ENCODE data around the gene LENG1.

Gene LENG1

DNA sequence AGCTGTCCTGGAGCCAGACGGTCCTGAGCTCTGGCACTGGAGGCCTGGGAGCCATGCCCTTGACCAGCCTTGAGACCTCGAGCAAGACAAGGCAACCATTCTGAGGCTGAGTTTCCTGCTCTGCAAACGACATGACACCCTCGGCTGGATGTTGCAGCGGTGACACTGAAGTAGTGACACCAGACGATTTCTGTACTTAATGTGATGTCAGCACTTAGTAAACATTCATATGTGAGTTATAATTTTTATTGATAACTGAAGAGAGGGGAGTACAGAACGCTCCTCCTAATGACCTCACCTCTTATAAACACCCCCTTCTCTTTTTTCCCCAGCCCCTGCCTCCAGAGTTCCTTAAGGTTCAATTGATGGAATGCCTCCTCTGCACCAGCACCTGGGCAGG is 51.0 kb downstream of the LENG1 start:
- no peak for DNase-seq (ENCODE audit: low read depth)

DNA sequence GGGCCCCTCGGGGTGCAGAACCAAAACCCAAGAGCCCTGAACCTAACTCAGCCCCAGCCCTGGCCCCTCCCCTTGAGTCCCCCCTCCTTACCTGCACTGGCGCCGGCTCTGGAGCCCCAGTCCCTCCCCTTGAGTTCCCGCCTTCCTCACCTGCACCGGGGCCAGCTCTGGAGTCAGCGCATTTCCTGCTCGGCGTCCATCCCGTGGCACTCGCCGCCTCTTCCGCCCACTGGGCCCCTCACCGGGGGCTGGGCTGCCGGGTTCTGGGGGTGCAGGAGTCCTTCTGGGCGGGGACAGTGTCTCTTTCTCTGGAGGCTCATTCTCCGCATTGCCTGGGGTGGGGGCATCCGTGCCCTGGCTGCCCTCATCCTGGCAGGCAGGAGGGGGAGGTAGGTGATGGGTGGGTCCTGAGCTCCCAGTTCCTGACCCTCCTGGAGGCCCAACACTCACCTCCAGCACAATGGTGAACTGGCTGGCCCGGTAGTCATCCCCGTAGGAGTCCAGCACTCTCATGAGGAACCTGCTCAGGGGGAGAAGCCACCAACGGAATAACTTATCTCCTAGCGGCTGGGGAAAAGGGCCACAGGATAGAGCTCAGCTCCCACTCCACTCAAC is 51.5 kb downstream of the LENG1 start:
- DNase-seq (ENCODE audit: low read depth): no peak

DNA sequence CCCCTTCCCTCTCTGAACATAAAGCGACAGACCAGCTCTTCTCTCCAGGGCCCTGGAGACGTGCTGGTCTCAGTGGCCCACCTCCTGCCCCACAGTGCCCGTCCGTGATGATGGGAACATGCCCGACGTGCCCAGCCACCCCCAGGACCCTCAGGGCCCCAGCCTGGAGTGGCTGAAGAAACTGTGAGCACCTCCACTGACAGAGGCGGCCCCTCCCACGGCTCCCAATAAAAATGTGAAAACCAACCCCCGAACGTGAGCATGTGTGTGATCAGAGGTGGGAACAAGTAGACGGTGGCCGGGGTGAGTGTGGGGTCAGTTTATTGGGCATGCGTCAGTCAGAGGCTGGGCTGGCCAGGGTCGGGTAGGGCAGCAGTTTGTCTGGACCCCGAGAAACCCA is 52.8 kb downstream of the LENG1 start:
- no peak for DNase-seq (ENCODE audit: low read depth)

DNA sequence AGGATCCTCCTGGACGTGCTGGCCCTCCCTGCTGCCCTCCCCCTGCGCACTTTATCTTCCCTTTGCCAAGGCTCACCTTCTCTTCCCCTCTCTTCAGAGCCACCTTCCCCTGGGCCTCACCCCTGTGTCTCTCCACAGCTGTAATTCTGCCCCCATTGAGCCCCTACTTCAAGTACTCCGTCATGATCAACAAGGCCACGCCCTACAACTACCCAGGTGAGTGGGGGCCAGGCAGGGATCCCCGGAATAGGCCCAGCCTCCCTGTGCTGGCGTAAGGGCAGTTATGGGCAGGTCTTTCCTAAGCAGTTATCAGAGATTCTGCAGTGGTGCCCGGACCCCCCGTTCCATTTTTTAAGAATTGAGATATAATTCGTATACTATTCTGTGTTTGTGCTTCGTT is 53.7 kb downstream of the LENG1 start:
- no peak for DNase-seq (ENCODE audit: low read depth)
